ENCODE results near the gene PRSS53.

PRSS53 gene

GRCh38 chr16:31093132-31093703 is 4.5 kb upstream of the PRSS53 start:
- DNase-seq: peak in 1 of 6 experiments; percentile 5

- no peak for DNase-seq
Measured at GRCh38 chr16:31092330-31092729, 3.6 kb upstream of the PRSS53 start.

- DNase-seq: no peak
Measured at GRCh38 chr16:31090540-31090939, 1.8 kb upstream of the PRSS53 start.

GRCh38 chr16:31089199-31089598 is 456 bp upstream of the PRSS53 start:
- DNase-seq: no peak

DNA sequence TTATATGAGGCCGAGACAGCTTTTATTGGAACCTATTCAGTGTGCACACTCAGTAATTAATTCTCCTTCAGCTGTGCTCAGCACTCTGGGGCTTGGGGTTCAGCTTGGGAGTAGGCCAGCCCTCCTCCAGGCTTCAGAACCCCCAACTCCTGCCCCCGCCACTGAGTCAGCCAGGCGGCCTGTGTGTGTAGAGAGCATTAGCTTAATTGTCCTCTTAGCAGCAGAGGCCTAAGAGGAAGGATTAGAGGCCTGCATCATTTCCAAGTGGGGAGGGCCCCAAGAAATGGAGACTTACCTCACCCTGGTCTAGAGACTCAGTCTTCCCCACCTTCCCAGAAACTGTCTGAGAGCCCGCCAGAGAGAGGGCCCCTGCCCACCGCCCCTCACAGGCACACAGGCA is 772 bp downstream of the PRSS53 start:
- no peak for DNase-seq

DNA sequence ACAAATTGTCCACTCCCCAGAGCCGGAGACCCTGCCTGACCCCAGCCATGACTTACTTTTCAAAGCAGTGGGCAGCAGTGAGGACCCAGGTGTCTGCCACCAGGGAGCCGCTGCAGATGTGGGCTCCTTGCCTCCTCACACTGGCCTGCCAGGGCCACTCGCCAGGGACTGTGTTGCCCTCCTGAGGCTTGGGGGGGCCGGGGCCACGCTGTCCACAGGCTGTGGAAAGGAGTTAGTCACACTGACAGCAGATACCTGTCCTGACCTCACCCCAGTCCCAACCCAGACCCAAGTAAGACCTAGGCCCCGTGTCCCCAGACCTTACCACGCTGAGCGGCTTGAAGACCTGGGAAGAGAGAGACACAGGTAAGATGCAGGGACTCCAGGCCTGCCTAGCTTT is 1.3 kb downstream of the PRSS53 start:
- no peak for DNase-seq

DNA sequence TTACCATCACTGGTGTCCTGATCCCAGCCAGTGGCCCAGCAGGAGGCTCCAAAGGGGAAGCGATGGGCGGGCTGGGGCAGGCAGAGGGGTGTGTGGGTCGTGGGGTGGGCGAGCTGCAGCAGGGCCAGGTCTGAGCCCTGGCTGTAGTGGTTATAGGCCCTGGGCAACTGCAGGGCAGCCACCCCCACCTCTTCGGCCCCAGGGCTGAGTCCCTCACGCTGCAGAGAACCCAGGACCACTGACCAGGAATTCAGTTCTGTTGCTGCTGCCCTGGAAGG is 2.2 kb downstream of the PRSS53 start:
- no peak for DNase-seq

DNA sequence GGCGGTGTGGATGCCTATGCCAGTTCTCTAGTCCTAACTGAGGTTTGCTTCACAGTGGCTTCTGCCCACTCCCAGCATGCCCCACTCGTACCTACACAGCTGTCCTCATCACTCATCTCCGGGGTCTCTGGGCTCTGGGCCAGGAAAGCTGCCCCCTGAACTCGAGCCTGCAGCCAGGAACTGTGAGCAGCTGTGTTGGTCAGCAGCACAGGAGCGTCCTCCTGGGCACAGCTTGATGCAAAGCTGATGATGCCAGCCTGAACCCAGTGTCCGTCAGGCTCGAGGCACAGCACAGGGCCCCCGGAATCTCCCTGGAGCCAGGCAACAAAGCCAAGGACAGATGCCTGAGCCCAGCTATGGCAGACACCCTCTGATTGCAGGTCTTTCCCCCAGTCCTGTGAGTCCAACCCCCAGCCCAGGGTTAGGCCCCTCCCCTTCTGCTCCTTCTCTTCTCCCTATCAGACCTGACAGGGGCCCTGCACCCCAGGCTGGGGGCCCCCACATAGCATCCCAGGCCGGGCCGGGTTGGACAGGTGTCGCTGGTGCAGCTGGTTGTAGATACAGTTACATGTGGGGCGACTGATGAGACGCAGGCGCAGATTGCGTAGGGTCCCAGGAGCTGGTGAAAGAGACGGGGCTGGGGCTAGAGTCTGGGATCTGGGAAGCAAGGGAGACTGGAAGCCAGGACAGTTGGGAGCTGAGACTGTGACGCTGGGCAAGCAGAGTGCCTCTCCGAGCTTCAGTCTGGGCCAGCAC is 2.7 kb downstream of the PRSS53 start:
- no peak for DNase-seq

- no peak for DNase-seq
Measured at GRCh38 chr16:31085411-31085810, 3.3 kb downstream of the PRSS53 start.

DNA sequence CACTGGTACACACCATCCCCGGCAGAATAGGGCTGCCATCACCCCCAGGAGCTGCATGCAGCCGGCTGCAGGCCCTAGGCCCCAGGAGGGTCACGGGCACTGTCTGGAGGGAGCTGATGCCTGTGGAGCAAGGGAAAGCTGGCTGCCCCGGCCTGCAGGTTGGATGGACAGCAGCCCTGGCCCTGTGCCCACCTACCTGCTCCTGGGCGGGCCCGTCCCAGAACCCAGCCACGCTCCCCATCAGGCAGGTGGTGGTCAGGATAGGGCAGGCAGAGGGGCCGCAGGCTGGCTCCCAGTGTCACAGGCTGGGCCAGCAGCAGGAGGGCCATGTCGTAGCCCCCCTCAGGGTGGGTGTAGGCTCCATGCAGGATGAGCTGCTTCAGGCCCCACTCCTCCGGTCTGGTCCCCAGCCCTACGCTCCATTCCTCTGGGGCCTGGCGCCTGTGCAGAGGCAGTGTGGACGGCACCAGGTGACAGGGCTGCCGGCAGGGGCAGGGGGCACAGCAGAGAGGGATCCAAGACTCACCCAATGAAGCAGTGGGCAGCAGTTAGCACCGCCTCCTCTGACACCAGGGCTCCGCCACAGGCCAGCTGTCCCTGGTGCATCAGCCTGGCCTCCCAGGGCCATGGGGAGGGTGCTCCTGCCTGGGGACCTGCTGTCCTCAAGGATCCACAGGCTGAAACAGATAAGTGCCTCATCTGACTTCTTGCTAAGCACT is 4.0 kb downstream of the PRSS53 start:
- DNase-seq: no peak

GRCh38 chr16:31083981-31084380 is 4.8 kb downstream of the PRSS53 start:
- no peak for DNase-seq

DNA sequence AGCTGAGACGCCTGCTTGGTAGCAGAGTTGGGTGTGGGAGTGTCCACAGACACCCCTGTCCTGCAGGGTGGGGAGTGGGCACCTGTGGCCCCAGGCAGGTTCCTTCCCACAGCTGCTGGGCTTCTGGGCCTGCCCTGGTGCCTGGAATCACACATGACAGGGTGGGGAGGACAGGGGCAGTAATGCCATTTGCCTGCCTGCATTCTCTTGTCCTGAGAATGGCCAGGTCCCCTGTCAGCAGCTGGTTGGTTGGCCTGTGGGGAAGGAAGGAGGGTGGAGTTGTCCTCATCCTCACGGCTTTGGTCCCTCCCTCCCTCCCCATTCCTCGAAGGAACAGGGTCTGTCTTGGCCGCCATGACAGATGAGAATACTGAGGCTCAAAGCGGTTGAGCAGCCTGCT is 5.2 kb downstream of the PRSS53 start:
- no peak for DNase-seq

DNA sequence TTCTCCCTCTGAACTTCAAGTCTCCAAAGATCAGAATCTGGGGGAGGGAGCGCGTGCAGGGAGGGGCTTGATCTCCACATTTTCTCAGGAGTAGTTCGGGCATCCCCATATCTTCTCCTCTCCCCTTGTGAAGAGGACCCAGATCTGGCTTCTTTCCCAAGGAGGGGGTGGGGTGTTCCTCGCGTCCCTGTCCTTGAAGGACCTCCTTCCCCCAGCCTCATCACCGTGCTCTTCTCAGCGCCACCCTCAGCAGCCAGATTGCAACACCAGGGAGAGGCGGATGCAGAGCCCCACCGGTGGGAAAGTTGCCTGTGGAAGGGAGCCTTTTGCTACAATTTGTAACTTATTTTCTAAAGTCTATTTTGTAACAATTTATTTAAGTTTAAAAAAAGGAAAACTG is 5.7 kb downstream of the PRSS53 start:
- DNase-seq: no peak

DNA sequence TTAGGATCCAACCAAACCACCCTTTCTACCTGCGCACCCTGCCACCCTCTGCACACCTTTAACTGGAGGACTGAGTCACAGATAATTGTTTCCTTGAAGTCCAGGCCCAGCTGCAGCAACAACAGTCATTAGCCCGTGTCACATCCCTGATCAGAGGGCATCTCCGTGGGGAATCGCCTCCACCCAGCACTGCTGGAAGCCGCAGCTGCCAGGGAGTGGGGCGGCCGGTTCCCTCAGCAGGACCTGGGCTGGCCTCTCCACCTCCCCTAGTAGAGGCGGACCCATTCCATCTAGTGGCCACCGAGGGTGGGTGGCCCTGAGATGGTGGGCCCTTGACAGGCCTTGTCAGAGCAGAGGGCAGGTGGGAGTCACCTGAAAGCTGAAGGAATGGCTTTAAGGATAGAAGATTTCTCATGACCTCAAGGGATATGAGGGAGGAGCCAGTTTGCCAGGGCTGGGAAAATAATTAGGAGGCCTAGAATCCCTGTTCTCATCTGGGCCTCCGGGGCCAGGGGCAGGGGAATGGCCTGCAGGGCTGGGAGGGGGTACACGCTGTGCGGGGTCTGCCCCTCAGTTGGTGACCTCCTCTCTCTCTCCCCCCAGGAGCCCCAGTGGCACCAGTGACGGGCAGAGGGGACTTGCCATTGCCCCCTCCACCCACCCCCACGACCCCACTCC is 6.2 kb downstream of the PRSS53 start:
- DNase-seq: no peak

- no peak for DNase-seq
Measured at GRCh38 chr16:31081428-31082351, 7.1 kb downstream of the PRSS53 start.

DNA sequence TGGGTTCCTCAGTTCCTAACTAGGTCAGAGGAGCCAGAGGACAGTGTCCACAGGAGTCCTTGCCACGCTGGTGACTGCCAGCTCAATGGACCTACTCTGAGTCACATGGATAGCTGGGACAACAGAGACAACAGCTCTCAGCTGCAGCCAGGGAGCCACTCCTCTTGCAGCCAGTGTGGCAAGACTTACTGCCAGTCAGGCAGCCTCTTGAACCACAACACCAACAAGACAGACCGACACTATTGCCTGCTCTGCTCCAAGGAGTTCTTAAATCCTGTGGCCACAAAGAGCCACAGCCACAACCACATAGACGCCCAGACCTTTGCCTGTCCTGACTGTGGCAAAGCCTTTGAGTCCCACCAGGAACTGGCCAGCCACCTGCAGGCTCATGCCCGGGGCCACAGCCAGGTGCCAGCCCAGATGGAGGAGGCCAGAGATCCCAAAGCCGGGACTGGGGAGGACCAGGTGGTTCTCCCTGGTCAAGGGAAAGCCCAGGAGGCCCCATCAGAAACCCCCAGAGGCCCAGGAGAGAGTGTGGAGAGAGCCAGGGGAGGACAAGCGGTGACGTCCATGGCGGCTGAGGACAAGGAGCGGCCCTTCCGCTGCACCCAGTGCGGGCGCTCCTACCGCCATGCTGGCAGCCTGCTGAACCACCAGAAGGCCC is 7.9 kb downstream of the PRSS53 start:
- no peak for DNase-seq

- no peak for DNase-seq
Measured at GRCh38 chr16:31080035-31080629, 8.6 kb downstream of the PRSS53 start.

DNA sequence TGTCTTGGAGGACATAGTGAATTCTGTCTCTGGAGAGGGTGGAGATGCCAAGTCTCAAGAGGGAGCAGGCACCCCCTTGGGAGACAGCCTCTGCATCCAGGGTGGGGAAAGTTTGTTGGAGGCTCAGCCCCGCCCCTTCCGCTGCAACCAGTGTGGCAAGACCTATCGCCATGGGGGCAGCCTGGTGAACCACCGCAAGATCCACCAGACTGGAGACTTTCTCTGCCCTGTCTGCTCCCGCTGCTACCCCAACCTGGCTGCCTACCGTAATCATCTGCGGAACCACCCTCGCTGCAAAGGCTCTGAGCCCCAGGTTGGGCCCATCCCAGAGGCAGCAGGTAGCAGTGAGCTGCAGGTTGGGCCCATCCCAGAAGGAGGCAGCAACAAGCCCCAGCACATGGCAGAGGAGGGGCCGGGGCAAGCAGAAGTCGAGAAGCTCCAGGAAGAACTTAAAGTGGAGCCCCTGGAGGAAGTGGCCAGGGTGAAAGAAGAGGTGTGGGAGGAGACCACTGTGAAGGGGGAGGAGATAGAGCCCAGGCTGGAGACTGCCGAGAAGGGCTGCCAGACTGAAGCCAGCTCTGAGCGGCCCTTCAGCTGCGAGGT is 9.3 kb downstream of the PRSS53 start:
- no peak for DNase-seq

- no peak for DNase-seq
Measured at GRCh38 chr16:31078597-31079341, 10.0 kb downstream of the PRSS53 start.

- DNase-seq: no peak
Measured at GRCh38 chr16:31077592-31078396, 10.9 kb downstream of the PRSS53 start.
